HepG2 (cell line): Measurements from ENCODE around the gene PARP15. TPM values are rescaled to one million over a fixed set of nuclear protein-coding genes. Genes with fewer than 3 reads are reported as not detected.

Experiments used
- ATAC-seq: fragments of 200-7000 bp; cut with Tn5 transposase; 3 replicates; pipeline ENCODE4 v1.9.1; 2020; ENCODE audit warnings: mild to moderate bottlenecking, moderate library complexity
- BruUV-seq: library from RNA; stranded (reverse); fragments of 400-500 nt; replicated peaks from 2 replicates; lab custom pipeline; 2021; lab: Mats Ljungman, UMichigan
- CTCF ChIA-PET: fragments of 300-600 bp; formaldehyde crosslinking; extraction: SDS; loops from one replicate; lab custom pipeline; 2021; ENCODE audit warnings: low total read pairs, inconsistent platforms, low intra/inter-chr PET ratio; lab: Yijun Ruan, JAX
- POLR2A ChIA-PET: fragments of 350-600 bp; sonication (Branson Sonifier 250); formaldehyde crosslinking; loops from one replicate; lab custom pipeline; 2020; ENCODE audit warnings: antibody characterized with exemption, inconsistent platforms; lab: Yijun Ruan, JAX
- DNase-seq: peaks from one replicate; pipeline ENCODE4 v3.0.0-alpha.2; 2015; ENCODE audit warnings: low spot score
- FAIRE-seq: peaks from 3 replicates; lab custom pipeline; 2011; peaks lifted over from hg19 to GRCh38; lab: Jason Lieb, UNC
- H2AFZ ChIP-seq: one replicate; pipeline ENCODE4 v1.6.1; 2011; ENCODE audit warnings: low read length, inconsistent platforms
- H3K27ac ChIP-seq: fragments of 300-600 bp; 3 replicates; pipeline ENCODE4 v1.8.0; 2011; ENCODE audit warnings: mixed run types, mild to moderate bottlenecking, mixed read lengths, low read length, inconsistent platforms; ENCODE audit not compliant: insufficient read depth; ENCODE audit errors: extremely low read length
- H3K27me3 ChIP-seq, 2 experiments: fragments of 200-600 bp in 1 of 2; 2 replicates in 1 of 2; 3 replicates in 1 of 2; pipeline versions ENCODE4 v1.6.0 to v1.8.0; 2011; ENCODE audit warnings: low read length in 2 of 2, mild to moderate bottlenecking in 2 of 2, moderate library complexity in 2 of 2, inconsistent platforms in 1 of 2; ENCODE audit not compliant: insufficient read depth in 2 of 2, control insufficient read depth in 1 of 2
- H3K36me3 ChIP-seq, 2 experiments: fragments of 200-600 bp in 1 of 2; replicated peaks in 1 of 2; 2 replicates in 1 of 2; 3 replicates in 1 of 2; pipeline versions ENCODE4 v1.5.1 to v1.8.0; 2011; ENCODE audit warnings: low read length in 2 of 2, inconsistent platforms in 1 of 2; ENCODE audit not compliant: insufficient read depth in 2 of 2, control insufficient read depth in 1 of 2
- H3K4me1 ChIP-seq: 2 replicates; pipeline ENCODE4 v1.5.1; 2012; ENCODE audit warnings: low read length, inconsistent platforms; ENCODE audit not compliant: insufficient read depth
- H3K4me2 ChIP-seq: 2 replicates; pipeline ENCODE4 v1.6.0; 2011; ENCODE audit warnings: low read depth, low read length, inconsistent platforms
- H3K4me3 ChIP-seq, 3 experiments: fragments of 200-600 bp in 1 of 3; sonication (generic), shearing (Covaris generic) in 1 of 3; replicated peaks in 1 of 3; 2 replicates each; pipeline ENCODE4 v1.5.1; 2011 to 2016; ENCODE audit warnings: low read length in 3 of 3, inconsistent platforms in 2 of 3, low read depth in 2 of 3, mild to moderate bottlenecking in 2 of 3, control low read depth in 1 of 3, mixed read lengths in 1 of 3; ENCODE audit not compliant: insufficient read depth in 1 of 3
- H3K79me2 ChIP-seq: one replicate; pipeline ENCODE4 v1.6.1; 2011; ENCODE audit warnings: low read length, inconsistent platforms; ENCODE audit not compliant: insufficient read depth
- H3K9ac ChIP-seq: 2 replicates; pipeline ENCODE4 v1.6.0; 2011; ENCODE audit warnings: mild to moderate bottlenecking, low read depth, low read length, inconsistent platforms; ENCODE audit not compliant: insufficient read depth
- H3K9me3 ChIP-seq: 2 replicates; pipeline ENCODE4 v1.5.1; 2012; ENCODE audit warnings: mild to moderate bottlenecking, low read length
- H4K20me1 ChIP-seq: 2 replicates; pipeline ENCODE4 v1.6.0; 2011; ENCODE audit warnings: inconsistent platforms, mild to moderate bottlenecking, low read length, moderate library complexity; ENCODE audit not compliant: insufficient read depth
- HCFC1 ChIP-seq: fragments of 150-350 bp; IDR thresholded peaks from 2 replicates; pipeline ENCODE4 v1.6.1; 2014; ENCODE audit warnings: low read depth, low read length
- NFE2L2 ChIP-seq: fragments of 150-350 bp; IDR thresholded peaks from 2 replicates; pipeline ENCODE4 v1.6.1; 2014; ENCODE audit warnings: low read length
- ZNF549 ChIP-seq: sonication (generic); formaldehyde crosslinking; IDR thresholded peaks from 2 replicates; pipeline ENCODE4 v1.5.0; 2020; ENCODE audit warnings: missing genetic modification reagents
- WGBS: methylation state at CpG from one replicate; pipeline ENCODE4 v1.1.6; 2017; ENCODE audit warnings: low lambda C conversion rate; 5-methylcytosine and 5-hydroxymethylcytosine counted together
- in situ Hi-C: cut with HindIII; loops from 2 replicates; pipeline ENCODE4 v1.10.0; 2017; ENCODE audit warnings: low pct_unique_long_range_greater_than_20kb; ENCODE audit not compliant: extremely low pct_ligation_motif_present
- intact Hi-C: fragments of 100-400 bp; cut with micrococcal nuclease; formaldehyde crosslinking; loops from one replicate; pipeline ENCODE4 v1.10.0; 2022; ENCODE audit not compliant: unreplicated experiment
- polyA plus RNA-seq, 8 experiments: library from polyadenylated mRNA; depleted of rRNA in 3 of 8; stranded (reverse) in 7 of 8; unstranded in 1 of 8; fragments of >200 nt; fragmentation: Illumina TruSeq in 4 of 8; extraction: Trizol in 4 of 8; gene quantifications; 2 replicates each; pipeline versions ENCODE4 v1.2.1 to v1.2.3, GENCODE V29; 2011 to 2016; ENCODE audit warnings: low read depth in 4 of 8, missing spikeins in 1 of 8, mixed read lengths in 1 of 8; ENCODE audit not compliant: insufficient read depth in 1 of 8
- total RNA-seq, 5 experiments: library from RNA; depleted of rRNA; stranded (reverse); fragments of >200 nt; fragmentation: Illumina TruSeq; extraction: Trizol; gene quantifications; 2 replicates each; pipeline ENCODE4 v1.2.3, GENCODE V29; 2016; ENCODE audit warnings: low read depth in 1 of 5
- TF ChIP-seq, protein P1 (sequence below), 2 experiments: sonication (generic) in 1 of 2; formaldehyde crosslinking in 1 of 2; IDR thresholded peaks; 2 replicates each; pipeline versions ENCODE4 v1.6.1 to v1.9.0; 2014 to 2022; ENCODE audit warnings: antibody characterized with exemption in 1 of 2, borderline replicate concordance in 1 of 2, inconsistent platforms in 1 of 2, low read depth in 1 of 2, missing genetic modification reagents in 1 of 2

The PARP15 gene
- total and polyA plus RNA-seq, 2 of the 13 experiments (the other 11 are each of a cell fraction or from before 2014, with no cell fraction given), result 0.02 TPM; not detected in 1

DNA sequence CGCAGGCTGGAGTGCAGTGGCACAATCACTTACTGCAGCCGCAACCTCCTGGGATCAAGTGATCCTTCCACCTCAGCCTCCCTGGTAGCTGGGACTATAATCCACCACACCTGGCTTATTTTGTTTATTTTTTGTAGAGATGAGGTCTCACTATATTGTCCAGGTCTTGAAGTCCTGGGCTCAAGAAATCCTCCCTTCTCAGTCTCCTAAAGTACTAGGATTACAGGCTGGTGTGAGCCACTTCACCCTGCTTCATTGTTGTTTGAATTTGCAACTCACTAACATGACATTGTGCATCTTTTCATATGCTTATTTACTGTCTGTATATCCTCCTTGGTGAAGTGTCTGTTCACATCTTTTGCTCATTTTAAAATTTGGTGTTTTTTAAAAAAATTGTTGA lies 10.1 kb downstream of the PARP15 start:
- Histone ChIP-seq H4K20me1 (no peaks in the 10 kb centered on the region), H3K36me3 (no peaks in the 10 kb centered on the region), H3K4me1 (peaks cover 11% of the 10 kb centered on the region; the same call in 1 of the 2 replicates), H3K27ac (no peak overlapping the region), H3K27me3 (no peaks in the 10 kb centered on the region), H3K9ac (no peak overlapping the region), H3K4me3 (no peak overlapping the region), H3K9me3 (peaks cover 7% of the 10 kb centered on the region; the same call in 1 of the 2 replicates), H3K79me2 (no peaks in the 10 kb centered on the region), H2AFZ (no peak overlapping the region), H3K4me2 (no peak overlapping the region)
- no peak for TF ChIP-seq HCFC1
- 83% methylated on average over 2 of the region's 2 CpGs for WGBS
- ChIA-PET CTCF (no interaction called here), POLR2A (no interaction called here)
- FAIRE-seq (no peak), ATAC-seq (no peak), DNase-seq (no peak)
- in situ Hi-C loops, result no loop called here
- no TSS peak for BruUV-seq
- intact Hi-C loops, result no loop called here

DNA sequence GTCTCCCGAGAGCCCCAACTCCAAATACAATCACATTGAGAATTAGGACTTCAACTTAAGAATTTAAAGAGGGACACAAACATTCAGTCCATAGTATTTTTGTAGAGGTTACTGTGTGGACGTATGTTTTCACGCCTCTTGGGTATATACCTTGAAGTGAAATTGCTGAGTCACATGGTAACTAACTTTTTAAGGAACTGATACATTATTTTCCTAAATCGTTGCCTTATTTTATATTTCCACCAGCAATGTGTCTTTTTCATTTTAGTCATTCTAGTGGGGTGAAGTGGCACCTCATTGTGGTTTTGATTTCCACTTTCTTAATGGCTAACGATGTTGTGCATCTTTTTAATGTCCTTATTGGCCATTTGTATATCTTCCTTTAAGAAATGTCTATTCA lies 11.8 kb downstream of the PARP15 start:
- in situ Hi-C loops (no loop called here), intact Hi-C loops (no loop called here)
- ChIA-PET POLR2A (no interaction called here), CTCF (no interaction called here)
- Histone ChIP-seq H3K79me2 (no peaks in the 10 kb centered on the region), H3K4me1 (peaks cover 11% of the 10 kb centered on the region; the same call in 1 of the 2 replicates), H3K27me3 (no peaks in the 10 kb centered on the region), H3K4me2 (no peak overlapping the region), H3K27ac (no peak overlapping the region), H2AFZ (no peak overlapping the region), H3K9me3 (no peaks in the 10 kb centered on the region), H4K20me1 (no peaks in the 10 kb centered on the region), H3K4me3 (no peak overlapping the region), H3K9ac (no peak overlapping the region), H3K36me3 (no peaks in the 10 kb centered on the region)
- DNase-seq (no peak), FAIRE-seq (no peak), ATAC-seq (no peak)
- BruUV-seq, result no TSS peak
- TF ChIP-seq, protein P1, sequence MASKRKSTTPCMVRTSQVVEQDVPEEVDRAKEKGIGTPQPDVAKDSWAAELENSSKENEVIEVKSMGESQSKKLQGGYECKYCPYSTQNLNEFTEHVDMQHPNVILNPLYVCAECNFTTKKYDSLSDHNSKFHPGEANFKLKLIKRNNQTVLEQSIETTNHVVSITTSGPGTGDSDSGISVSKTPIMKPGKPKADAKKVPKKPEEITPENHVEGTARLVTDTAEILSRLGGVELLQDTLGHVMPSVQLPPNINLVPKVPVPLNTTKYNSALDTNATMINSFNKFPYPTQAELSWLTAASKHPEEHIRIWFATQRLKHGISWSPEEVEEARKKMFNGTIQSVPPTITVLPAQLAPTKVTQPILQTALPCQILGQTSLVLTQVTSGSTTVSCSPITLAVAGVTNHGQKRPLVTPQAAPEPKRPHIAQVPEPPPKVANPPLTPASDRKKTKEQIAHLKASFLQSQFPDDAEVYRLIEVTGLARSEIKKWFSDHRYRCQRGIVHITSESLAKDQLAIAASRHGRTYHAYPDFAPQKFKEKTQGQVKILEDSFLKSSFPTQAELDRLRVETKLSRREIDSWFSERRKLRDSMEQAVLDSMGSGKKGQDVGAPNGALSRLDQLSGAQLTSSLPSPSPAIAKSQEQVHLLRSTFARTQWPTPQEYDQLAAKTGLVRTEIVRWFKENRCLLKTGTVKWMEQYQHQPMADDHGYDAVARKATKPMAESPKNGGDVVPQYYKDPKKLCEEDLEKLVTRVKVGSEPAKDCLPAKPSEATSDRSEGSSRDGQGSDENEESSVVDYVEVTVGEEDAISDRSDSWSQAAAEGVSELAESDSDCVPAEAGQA (IDR thresholded peaks at IDR 0.05; ENCODE audit: low read depth), result no peak
- TF ChIP-seq, protein P1 (CRISPR knock-in tag; IDR thresholded peaks at IDR 0.05; ENCODE audit: borderline replicate concordance), result no peak
- TF ChIP-seq ZNF549 (CRISPR knock-in tag) (no peak), NFE2L2 (peak; percentile 66)
- 37% methylated on average over 5 of the region's 5 CpGs for WGBS
